Measurements from ENCODE around the gene THSD8. TPM values are rescaled to one million over a fixed set of nuclear protein-coding genes. Genes with fewer than 3 reads are reported as not detected.

The THSD8 gene
- total RNA-seq, 1 donor from 2014 or later, result not detected

DNA sequence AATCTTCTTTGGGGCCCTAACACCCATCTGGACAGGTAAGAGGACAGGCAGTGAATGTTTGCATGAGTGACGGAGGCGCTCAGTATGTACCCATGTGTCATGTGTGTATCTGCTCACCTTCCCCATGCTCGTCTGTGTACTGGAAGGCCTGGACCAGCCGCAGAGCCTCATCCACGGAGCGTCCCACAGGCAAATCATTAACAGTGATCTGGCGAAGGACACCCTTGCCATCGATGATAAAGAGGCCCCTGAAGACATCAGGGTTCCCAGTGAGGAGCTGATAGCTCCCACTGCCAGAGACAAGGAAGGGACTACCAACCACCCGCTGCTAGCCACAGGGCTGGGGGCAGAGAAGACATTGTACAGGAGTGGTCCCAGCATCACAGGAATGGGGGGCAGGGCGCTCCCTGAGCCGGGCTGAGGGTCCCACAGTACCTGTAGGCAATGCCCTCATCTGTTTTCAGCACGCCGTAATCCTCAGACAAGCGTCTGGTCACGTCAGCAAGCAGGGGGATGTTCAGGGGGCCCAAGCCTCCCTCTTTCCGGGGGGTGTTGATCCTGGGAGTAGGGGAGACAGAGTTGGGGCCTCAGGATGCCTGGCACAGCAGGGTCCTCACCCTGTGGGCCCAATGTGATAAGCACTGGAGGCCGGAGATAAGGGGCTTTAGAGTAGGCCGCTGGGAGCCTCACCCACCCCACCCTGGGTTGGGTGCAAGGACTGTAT is 2.0 kb upstream of the THSD8 start:
- H3K4me3 ChIP-seq (ENCODE audit: low read depth, low read length), result no peak overlapping the region
- DNase-seq (ENCODE audit: low read depth), result no peak
- TF ChIP-seq, protein P1, sequence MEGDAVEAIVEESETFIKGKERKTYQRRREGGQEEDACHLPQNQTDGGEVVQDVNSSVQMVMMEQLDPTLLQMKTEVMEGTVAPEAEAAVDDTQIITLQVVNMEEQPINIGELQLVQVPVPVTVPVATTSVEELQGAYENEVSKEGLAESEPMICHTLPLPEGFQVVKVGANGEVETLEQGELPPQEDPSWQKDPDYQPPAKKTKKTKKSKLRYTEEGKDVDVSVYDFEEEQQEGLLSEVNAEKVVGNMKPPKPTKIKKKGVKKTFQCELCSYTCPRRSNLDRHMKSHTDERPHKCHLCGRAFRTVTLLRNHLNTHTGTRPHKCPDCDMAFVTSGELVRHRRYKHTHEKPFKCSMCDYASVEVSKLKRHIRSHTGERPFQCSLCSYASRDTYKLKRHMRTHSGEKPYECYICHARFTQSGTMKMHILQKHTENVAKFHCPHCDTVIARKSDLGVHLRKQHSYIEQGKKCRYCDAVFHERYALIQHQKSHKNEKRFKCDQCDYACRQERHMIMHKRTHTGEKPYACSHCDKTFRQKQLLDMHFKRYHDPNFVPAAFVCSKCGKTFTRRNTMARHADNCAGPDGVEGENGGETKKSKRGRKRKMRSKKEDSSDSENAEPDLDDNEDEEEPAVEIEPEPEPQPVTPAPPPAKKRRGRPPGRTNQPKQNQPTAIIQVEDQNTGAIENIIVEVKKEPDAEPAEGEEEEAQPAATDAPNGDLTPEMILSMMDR (conservative IDR thresholded peaks at IDR 0.05; ENCODE audit: low read depth, low read length), result no peak

DNA sequence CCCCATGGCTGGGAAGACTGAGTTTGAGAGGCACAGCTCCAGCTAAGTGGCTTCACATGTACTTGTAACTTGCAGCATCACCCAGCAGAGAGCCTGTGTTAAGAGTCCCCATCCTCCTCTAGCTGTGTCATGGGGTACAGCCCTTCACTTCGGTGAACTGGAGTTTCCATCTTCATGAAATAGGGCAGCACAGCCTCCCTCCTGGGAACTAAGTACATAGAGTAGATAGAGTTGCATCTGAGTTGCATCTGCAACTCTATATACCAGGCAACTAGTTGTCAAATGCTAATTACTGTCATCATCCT is 1.5 kb upstream of the THSD8 start:
- TF ChIP-seq, protein P1 (conservative IDR thresholded peaks at IDR 0.05; ENCODE audit: low read depth, low read length), result no peak
- no peak for DNase-seq (ENCODE audit: low read depth)
- peak overlapping the region; percentile 82 for H3K4me3 ChIP-seq (ENCODE audit: low read depth, low read length)

DNA sequence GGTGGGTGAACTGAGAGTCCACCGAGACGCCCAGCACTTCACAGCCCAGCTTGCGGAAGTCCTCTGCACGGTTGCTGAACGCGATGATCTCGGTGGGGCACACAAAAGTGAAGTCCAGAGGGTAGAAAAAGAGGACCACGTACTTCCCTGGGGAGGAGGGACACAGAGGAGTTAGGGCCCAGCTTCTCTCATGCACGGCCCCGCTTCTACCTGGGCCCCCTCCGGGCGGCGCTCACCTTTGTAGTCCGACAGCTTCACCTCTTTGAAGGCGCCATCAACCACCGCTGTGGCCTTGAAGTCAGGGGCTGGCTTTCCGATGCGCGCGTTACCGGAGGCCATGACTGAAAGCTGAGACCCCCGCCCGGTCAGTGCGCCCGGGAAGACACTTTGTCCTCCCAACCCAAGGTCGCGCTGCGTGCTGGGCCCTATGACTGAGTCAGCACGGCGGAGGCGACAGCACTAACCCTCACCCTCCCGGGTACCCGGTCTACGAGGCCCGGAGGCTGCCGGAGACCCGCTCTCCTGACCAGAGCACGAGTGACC is 875 bp upstream of the THSD8 start:
- DNase-seq (ENCODE audit: low read depth), result no peak
- H3K4me3 ChIP-seq (ENCODE audit: low read depth, low read length), result peak overlapping the region; percentile 82
- TF ChIP-seq, protein P1 (conservative IDR thresholded peaks at IDR 0.05; ENCODE audit: low read depth, low read length), result no peak

DNA sequence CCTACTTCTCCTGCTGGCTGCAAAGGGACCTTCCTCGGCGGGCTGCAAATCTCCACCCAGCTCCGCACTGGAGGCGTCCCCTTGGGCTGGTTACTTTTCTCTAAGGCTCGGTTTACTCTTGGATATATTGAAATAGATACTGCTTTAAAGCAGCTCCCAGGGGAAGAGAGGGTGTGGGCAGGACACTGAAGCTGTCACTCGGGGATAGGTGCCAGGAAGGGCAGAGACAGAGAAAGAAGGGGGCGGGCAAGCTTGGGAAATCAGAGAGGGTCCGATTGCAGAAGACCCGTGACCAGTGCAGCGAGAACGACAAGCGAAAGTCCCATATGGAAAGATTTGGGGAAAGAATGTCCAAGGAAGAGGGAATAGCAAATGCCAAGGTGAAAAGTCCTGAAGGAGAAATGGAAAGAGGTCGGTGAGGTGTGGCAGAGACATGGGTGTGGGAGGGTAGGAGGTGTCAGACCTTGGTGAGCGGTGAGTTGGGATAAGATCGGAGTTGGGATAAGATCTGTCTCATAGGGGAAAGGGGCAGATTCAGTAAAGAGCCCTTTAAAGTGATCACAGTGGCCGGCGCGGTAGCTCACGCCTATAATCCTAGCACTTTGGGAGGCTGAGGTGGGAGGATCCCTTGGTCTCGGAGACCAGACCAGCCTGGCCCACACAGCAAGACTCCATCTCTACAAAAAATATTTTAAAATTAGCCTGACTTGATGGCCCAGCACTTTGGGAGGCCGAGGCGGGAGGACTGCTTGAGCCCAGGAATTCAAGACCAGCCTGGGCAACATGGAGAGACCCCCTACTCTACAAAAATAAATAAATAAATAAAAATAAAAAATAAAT is 618 bp downstream of the THSD8 start:
- TF ChIP-seq, protein P1 (conservative IDR thresholded peaks at IDR 0.05; ENCODE audit: low read depth, low read length), result no peak
- peak overlapping the region; percentile 82 for H3K4me3 ChIP-seq (ENCODE audit: low read depth, low read length)
- no peak for DNase-seq (ENCODE audit: low read depth)

DNA sequence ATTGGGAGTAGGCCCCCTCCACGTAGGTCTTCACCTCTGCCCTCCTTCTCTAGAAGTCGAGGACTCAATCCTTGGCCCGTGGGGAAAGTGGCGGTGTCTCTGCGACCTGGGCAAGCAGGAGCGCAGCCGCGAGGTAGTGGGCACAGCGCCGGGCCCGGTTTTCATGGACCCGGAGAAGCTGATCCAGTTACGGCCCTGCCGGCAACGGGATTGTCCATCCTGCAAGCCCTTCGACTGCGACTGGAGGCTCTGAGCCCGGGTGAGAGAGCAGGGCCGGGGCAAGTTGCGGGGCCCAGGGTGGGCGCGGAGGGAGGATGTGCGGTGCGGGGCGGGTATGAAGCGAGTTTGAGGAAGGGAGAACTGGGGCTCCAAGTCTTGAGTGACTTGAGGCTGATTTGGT is 2.2 kb downstream of the THSD8 start:
- DNase-seq (ENCODE audit: low read depth), result no peak
- TF ChIP-seq, protein P1 (conservative IDR thresholded peaks at IDR 0.05; ENCODE audit: low read depth, low read length), result no peak

DNA sequence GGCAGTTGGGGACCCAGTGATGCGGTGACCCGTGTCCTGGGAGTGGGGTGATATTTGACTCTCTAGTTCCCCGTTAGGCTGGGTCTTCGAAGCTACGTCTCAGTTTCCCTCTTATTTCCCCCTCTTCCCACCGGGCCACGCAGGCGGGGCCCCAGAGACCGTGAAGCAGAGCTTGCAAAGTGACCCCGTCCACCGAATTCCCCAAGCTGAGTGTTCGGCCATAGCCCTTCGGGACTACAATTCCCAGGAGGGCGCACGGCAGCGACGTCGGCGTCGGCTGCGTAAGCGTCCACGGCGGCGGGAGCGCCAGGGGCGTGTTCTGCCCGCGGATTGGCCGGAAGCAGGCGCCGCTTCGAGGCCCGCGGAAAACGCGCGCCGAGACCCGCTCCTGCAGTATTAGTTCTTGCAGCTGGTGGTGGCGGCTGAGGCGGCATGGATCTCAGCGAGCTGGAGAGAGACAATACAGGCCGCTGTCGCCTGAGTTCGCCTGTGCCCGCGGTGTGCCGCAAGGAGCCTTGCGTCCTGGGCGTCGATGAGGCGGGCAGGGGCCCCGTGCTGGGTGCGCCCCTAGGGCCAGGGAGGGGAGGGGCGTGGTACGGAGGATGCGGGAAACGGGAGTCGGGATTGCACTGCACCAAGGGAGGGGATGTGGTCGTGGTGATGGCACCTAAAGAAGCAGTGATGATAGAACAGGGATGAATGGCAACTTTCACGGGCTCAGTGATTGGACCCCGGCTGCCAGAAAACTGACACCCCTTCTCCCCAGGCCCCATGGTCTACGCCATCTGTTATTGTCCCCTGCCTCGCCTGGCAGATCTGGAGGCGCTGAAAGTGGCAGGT is 4.6 kb downstream of the THSD8 start, which contains the start of gene RNASEH2A:
Gene RNASEH2A (plus strand): TSS at position 343 of the 840 bp plus-strand sequence. CDS start 90 bp downstream, at position 433.
- no peak for DNase-seq (ENCODE audit: low read depth)
- TF ChIP-seq, protein P1 (conservative IDR thresholded peaks at IDR 0.05; ENCODE audit: low read depth, low read length), result no peak
- H3K4me3 ChIP-seq (ENCODE audit: low read depth, low read length), result peak within 1 kb of the TSS; percentile 88

More for the DNA sequence above, 2.2 kb downstream of the THSD8 start:
- no peak overlapping the region for H3K4me3 ChIP-seq (ENCODE audit: low read depth, low read length)

Data from epithelial cell of proximal tubule (primary cell).